HL-60 (cell line): ENCODE data around the gene PHF24.

Experiments
- CTCF ChIP-seq: IDR thresholded peaks from one replicate; pipeline ENCODE4 v1.5.1; 2011; ENCODE audit warnings: low read length, control low read depth, inconsistent platforms; ENCODE audit not compliant: insufficient read depth
- GABPA ChIP-seq: IDR thresholded peaks from 2 replicates; pipeline ENCODE4 v1.6.1; 2012; ENCODE audit warnings: low read depth
- POLR2AphosphoS5 ChIP-seq: IDR thresholded peaks from 2 replicates; pipeline ENCODE4 v1.6.1; 2012; ENCODE audit warnings: low read depth
- TF ChIP-seq, protein P1 (sequence below): IDR thresholded peaks from 2 replicates; pipeline ENCODE4 v1.6.1; 2012; ENCODE audit warnings: low read depth; ENCODE audit not compliant: insufficient replicate concordance

DNA sequence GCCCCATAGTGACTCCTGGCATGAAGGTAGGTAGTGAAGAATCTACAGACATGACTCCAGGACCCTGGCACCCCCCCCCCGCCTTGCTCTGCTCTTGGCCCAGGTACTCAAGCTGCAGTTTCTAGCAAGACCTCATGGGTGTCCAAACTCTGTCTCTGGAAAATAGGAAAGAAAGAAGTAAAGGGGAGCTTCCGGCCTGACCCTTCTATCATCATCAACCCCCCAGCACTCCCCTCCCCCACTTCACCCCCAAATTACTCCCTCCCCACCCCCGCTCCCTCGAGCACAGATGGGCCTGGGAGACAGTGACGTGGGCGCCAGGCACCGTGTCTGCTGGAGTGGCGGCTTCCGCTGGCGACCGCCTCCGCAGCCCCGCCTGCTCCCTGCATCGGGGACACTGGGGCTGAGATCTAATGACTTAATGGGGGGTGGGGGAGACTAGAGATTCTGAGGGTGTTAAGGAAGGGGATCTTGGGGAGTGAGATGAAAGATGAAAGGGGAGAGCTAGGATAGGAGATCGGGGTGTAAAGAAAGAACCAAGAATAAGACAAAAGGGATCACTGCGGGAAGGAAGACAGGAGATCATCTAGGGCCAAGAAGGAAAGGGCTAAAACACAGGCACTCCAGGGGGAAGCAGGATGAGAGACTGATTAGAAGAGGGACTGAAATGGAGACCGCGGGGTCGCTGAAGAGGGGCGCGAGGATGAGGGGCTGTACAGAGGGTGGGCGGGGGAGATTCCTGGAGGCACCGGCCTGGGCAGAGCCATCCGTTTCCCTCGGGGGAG lies 30.3 kb downstream of the PHF24 start:
- no peak for TF ChIP-seq CTCF
- TF ChIP-seq, protein P1, sequence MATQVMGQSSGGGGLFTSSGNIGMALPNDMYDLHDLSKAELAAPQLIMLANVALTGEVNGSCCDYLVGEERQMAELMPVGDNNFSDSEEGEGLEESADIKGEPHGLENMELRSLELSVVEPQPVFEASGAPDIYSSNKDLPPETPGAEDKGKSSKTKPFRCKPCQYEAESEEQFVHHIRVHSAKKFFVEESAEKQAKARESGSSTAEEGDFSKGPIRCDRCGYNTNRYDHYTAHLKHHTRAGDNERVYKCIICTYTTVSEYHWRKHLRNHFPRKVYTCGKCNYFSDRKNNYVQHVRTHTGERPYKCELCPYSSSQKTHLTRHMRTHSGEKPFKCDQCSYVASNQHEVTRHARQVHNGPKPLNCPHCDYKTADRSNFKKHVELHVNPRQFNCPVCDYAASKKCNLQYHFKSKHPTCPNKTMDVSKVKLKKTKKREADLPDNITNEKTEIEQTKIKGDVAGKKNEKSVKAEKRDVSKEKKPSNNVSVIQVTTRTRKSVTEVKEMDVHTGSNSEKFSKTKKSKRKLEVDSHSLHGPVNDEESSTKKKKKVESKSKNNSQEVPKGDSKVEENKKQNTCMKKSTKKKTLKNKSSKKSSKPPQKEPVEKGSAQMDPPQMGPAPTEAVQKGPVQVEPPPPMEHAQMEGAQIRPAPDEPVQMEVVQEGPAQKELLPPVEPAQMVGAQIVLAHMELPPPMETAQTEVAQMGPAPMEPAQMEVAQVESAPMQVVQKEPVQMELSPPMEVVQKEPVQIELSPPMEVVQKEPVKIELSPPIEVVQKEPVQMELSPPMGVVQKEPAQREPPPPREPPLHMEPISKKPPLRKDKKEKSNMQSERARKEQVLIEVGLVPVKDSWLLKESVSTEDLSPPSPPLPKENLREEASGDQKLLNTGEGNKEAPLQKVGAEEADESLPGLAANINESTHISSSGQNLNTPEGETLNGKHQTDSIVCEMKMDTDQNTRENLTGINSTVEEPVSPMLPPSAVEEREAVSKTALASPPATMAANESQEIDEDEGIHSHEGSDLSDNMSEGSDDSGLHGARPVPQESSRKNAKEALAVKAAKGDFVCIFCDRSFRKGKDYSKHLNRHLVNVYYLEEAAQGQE = no peak
- no peak for TF ChIP-seq POLR2AphosphoS5
- TF ChIP-seq GABPA = no peak
